Large intestine (tissue), 3 donors: Measurements from ENCODE around the gene CFI. TPM values are rescaled to one million over a fixed set of nuclear protein-coding genes. Genes with fewer than 3 reads are reported as not detected.

Experiments
- DNase-seq, 2 donors: peaks; one replicate each; pipeline versions ENCODE4 v3.0.0 to v3.0.0-alpha.2; 2013
- H3K27ac ChIP-seq: one replicate; pipeline ENCODE4 v1.5.1; 2013; ENCODE audit warnings: low read length
- H3K27me3 ChIP-seq: 2 replicates; pipeline ENCODE4 v1.6.1; 2013; ENCODE audit warnings: low read length; ENCODE audit not compliant: control insufficient read depth, insufficient read depth
- H3K36me3 ChIP-seq: 2 replicates; pipeline ENCODE4 v1.6.1; 2013; ENCODE audit warnings: low read length; ENCODE audit not compliant: control insufficient read depth, insufficient read depth
- H3K4me1 ChIP-seq: one replicate; pipeline ENCODE4 v1.6.1; 2013; ENCODE audit warnings: low read length; ENCODE audit not compliant: control insufficient read depth, insufficient read depth
- H3K4me3 ChIP-seq: one replicate; pipeline ENCODE4 v1.5.1; 2013; ENCODE audit warnings: low read length
- H3K9me3 ChIP-seq: one replicate; pipeline ENCODE4 v1.6.1; 2013; ENCODE audit warnings: mild to moderate bottlenecking, low read depth, low read length, moderate library complexity; ENCODE audit not compliant: control insufficient read depth
- WGBS: methylation state at CpG from one replicate; pipeline ENCODE4 v1.1.5; 2013; ENCODE audit warnings: low lambda C conversion rate; ENCODE audit not compliant: insufficient coverage; 5-methylcytosine and 5-hydroxymethylcytosine counted together
- polyA plus RNA-seq: library from polyadenylated mRNA; unstranded; fragments of 120-200 nt; gene quantifications from one replicate; pipeline ENCODE4 v1.2.1, GENCODE V29; 2013

Gene CFI
- polyA plus RNA-seq, 1 donor: 244 TPM

GRCh38 chr4:109735566-109736365 is 66.0 kb downstream of the CFI start:
- Histone ChIP-seq H3K27ac (peak overlapping the region; percentile 94), H3K27me3 (no peaks in the 10 kb centered on the region), H3K4me1 (peaks cover 29% of the 10 kb centered on the region), H3K9me3 (no peaks in the 10 kb centered on the region), H3K4me3 (no peak overlapping the region), H3K36me3 (no peaks in the 10 kb centered on the region)
- peak; percentile 86 to 93 for DNase-seq
- WGBS: no CpG with 5 or more reads among the region's 7 CpGs

- no peak overlapping the region for H3K27ac ChIP-seq
These were observed 68.1 kb downstream of the CFI start for GRCh38 chr4:109733728-109734127.

GRCh38 chr4:109730619-109731545 is 70.9 kb downstream of the CFI start:
- WGBS: 29% methylated on average over 4 of the region's 21 CpGs
- no peaks in the 10 kb centered on the region for H3K9me3 ChIP-seq
- no peaks in the 10 kb centered on the region for H3K27me3 ChIP-seq
- H3K36me3 ChIP-seq: no peaks in the 10 kb centered on the region
- DNase-seq: peak; percentile 55 to 72
- peaks cover 12% of the 10 kb centered on the region for H3K4me1 ChIP-seq
- peak overlapping the region; percentile 68 for H3K4me3 ChIP-seq
- peak overlapping the region; percentile 100 for H3K27ac ChIP-seq

More at GRCh38 chr4:109733728-109734127, 68.1 kb downstream of the CFI start:
- DNase-seq: no peak
- H3K9me3 ChIP-seq: no peaks in the 10 kb centered on the region
- H3K36me3 ChIP-seq: no peaks in the 10 kb centered on the region
- H3K4me3 ChIP-seq: no peak overlapping the region
- H3K4me1 ChIP-seq: peaks cover 29% of the 10 kb centered on the region
- 93% methylated on average over 2 of the region's 5 CpGs for WGBS
- H3K27me3 ChIP-seq: no peaks in the 10 kb centered on the region

GRCh38 chr4:109729718-109730618 is 71.8 kb downstream of the CFI start, which contains the start of gene PLA2G12A:
PLA2G12A (minus strand) TSS chr4:109730070; CDS start chr4:109729809, 261 bp downstream.
- Histone ChIP-seq H3K27me3 (no peaks in the 10 kb centered on the region), H3K36me3 (no peaks in the 10 kb centered on the region)
- whole genome bisulfite sequencing: no CpG with 5 or more reads among the region's 83 CpGs

GRCh38 chr4:109729117-109729717 is 72.6 kb downstream of the CFI start:
- Histone ChIP-seq H3K27me3 (no peaks in the 10 kb centered on the region), H3K27ac (peak overlapping the region; percentile 95), H3K4me3 (peak overlapping the region; percentile 74), H3K36me3 (no peaks in the 10 kb centered on the region), H3K4me1 (peaks cover 6% of the 10 kb centered on the region), H3K9me3 (no peaks in the 10 kb centered on the region)
- DNase-seq: peak in 1 of 2 donors; percentile 79
- WGBS: no CpG with 5 or more reads among the region's 25 CpGs

More at GRCh38 chr4:109729718-109730618, 71.8 kb downstream of the CFI start, which contains the start of gene PLA2G12A:
- peak within 1 kb of the TSS; percentile 100 for H3K27ac ChIP-seq
- peak within 1 kb of the TSS; percentile 74 for H3K4me3 ChIP-seq
- no peaks in the 10 kb centered on the region for H3K9me3 ChIP-seq
- H3K4me1 ChIP-seq: peaks cover 10% of the 10 kb centered on the region
- peak; percentile 90 to 93 for DNase-seq

- H3K4me3 ChIP-seq: peak overlapping the region; percentile 74
These were observed 73.4 kb downstream of the CFI start for GRCh38 chr4:109728385-109728784.

GRCh38 chr4:109723110-109723509 is 78.7 kb downstream of the CFI start:
- Histone ChIP-seq H3K4me3 (no peak overlapping the region), H3K4me1 (no peaks in the 10 kb centered on the region), H3K9me3 (no peaks in the 10 kb centered on the region), H3K27ac (no peak overlapping the region), H3K27me3 (no peaks in the 10 kb centered on the region), H3K36me3 (peaks cover 4% of the 10 kb centered on the region)
- no CpG with 5 or more reads among the region's 2 CpGs for WGBS
- no peak for DNase-seq

More at GRCh38 chr4:109728385-109728784, 73.4 kb downstream of the CFI start:
- H3K27ac ChIP-seq: peak overlapping the region; percentile 95
- peaks cover under 1% of the 10 kb centered on the region for H3K36me3 ChIP-seq
- WGBS: 32% methylated on average over 2 of the region's 6 CpGs
- DNase-seq: peak in 1 of 2 donors; percentile 45
- H3K27me3 ChIP-seq: no peaks in the 10 kb centered on the region
- H3K4me1 ChIP-seq: peaks cover 6% of the 10 kb centered on the region
- no peaks in the 10 kb centered on the region for H3K9me3 ChIP-seq

- H3K9me3 ChIP-seq: no peaks in the 10 kb centered on the region
- H3K27me3 ChIP-seq: no peaks in the 10 kb centered on the region
- H3K36me3 ChIP-seq: peaks cover 5% of the 10 kb centered on the region
- H3K4me1 ChIP-seq: no peaks in the 10 kb centered on the region
- no peak overlapping the region for H3K27ac ChIP-seq
- DNase-seq: no peak
- no peak overlapping the region for H3K4me3 ChIP-seq
These were observed 79.4 kb downstream of the CFI start for GRCh38 chr4:109722357-109722756.

GRCh38 chr4:109721033-109721432 is 80.8 kb downstream of the CFI start:
- H3K36me3 ChIP-seq: peaks cover 16% of the 10 kb centered on the region
- no peaks in the 10 kb centered on the region for H3K4me1 ChIP-seq
- no peak overlapping the region for H3K4me3 ChIP-seq
- no peak overlapping the region for H3K27ac ChIP-seq
- H3K27me3 ChIP-seq: no peaks in the 10 kb centered on the region
- WGBS: 100% methylated on average over 1 of the region's 7 CpGs
- DNase-seq: no peak
- H3K9me3 ChIP-seq: no peaks in the 10 kb centered on the region
